ENCODE measurements around the gene PRKG1.

The PRKG1 gene

DNA sequence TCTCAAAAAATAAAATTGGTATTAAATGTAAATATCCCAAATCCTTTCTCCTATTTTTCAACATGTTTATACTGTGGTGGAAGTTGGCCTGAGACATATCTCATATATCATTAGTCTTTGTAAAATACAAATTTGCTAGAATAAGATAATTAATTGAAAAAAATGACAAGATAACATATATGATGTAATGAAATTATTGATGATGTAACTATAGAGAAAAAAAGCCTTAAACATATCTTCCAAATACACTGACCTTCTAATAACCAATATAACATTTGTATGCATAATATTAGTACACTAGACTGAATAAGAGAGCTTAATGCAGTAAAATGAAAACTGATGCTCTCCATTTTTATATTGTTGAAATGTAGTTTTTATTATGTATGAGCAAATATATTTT, 104.3 kb downstream of the PRKG1 start:
- TF ChIP-seq, protein P1, sequence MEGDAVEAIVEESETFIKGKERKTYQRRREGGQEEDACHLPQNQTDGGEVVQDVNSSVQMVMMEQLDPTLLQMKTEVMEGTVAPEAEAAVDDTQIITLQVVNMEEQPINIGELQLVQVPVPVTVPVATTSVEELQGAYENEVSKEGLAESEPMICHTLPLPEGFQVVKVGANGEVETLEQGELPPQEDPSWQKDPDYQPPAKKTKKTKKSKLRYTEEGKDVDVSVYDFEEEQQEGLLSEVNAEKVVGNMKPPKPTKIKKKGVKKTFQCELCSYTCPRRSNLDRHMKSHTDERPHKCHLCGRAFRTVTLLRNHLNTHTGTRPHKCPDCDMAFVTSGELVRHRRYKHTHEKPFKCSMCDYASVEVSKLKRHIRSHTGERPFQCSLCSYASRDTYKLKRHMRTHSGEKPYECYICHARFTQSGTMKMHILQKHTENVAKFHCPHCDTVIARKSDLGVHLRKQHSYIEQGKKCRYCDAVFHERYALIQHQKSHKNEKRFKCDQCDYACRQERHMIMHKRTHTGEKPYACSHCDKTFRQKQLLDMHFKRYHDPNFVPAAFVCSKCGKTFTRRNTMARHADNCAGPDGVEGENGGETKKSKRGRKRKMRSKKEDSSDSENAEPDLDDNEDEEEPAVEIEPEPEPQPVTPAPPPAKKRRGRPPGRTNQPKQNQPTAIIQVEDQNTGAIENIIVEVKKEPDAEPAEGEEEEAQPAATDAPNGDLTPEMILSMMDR (IDR thresholded peaks at IDR 0.05; ENCODE audit: low read depth, low read length): no peak
- H3K27me3 ChIP-seq (ENCODE audit: insufficient read depth, low read depth, severe bottlenecking): no peaks in the 10 kb centered on the region
- H3K36me3 ChIP-seq: no peaks in the 10 kb centered on the region
- no peak overlapping the region for H3K27ac ChIP-seq
- no peak overlapping the region for H3K4me3 ChIP-seq (ENCODE audit: low read depth, low read length)
- H3K9me3 ChIP-seq (ENCODE audit: severe bottlenecking): no peaks in the 10 kb centered on the region
- no peak for DNase-seq

GRCh38 chr10:51180141-51180540, 105.9 kb downstream of the PRKG1 start:
- Histone ChIP-seq H3K27me3 (ENCODE audit: insufficient read depth, low read depth, severe bottlenecking) (no peaks in the 10 kb centered on the region), H3K27ac (no peak overlapping the region), H3K9me3 (ENCODE audit: severe bottlenecking) (no peaks in the 10 kb centered on the region), H3K36me3 (no peaks in the 10 kb centered on the region), H3K4me3 (ENCODE audit: low read depth, low read length) (no peak overlapping the region)
- no peak for DNase-seq
- TF ChIP-seq, protein P1 (IDR thresholded peaks at IDR 0.05; ENCODE audit: low read depth, low read length): no peak

- Histone ChIP-seq H3K4me3 (ENCODE audit: low read depth, low read length) (no peak overlapping the region), H3K9me3 (ENCODE audit: severe bottlenecking) (no peaks in the 10 kb centered on the region), H3K27ac (no peak overlapping the region), H3K27me3 (ENCODE audit: insufficient read depth, low read depth, severe bottlenecking) (no peaks in the 10 kb centered on the region), H3K36me3 (no peaks in the 10 kb centered on the region)
- DNase-seq: no peak
- TF ChIP-seq, protein P1 (IDR thresholded peaks at IDR 0.05; ENCODE audit: low read depth, low read length): no peak
These were observed 109.5 kb downstream of the PRKG1 start for GRCh38 chr10:51183783-51184182.

GRCh38 chr10:51186361-51186760, 112.1 kb downstream of the PRKG1 start:
- H3K27me3 ChIP-seq (ENCODE audit: insufficient read depth, low read depth, severe bottlenecking): no peaks in the 10 kb centered on the region
- no peak for DNase-seq
- TF ChIP-seq, protein P1 (IDR thresholded peaks at IDR 0.05; ENCODE audit: low read depth, low read length): no peak
- H3K9me3 ChIP-seq (ENCODE audit: severe bottlenecking): no peaks in the 10 kb centered on the region
- H3K27ac ChIP-seq: no peak overlapping the region
- H3K4me3 ChIP-seq (ENCODE audit: low read depth, low read length): no peak overlapping the region
- no peaks in the 10 kb centered on the region for H3K36me3 ChIP-seq

DNA sequence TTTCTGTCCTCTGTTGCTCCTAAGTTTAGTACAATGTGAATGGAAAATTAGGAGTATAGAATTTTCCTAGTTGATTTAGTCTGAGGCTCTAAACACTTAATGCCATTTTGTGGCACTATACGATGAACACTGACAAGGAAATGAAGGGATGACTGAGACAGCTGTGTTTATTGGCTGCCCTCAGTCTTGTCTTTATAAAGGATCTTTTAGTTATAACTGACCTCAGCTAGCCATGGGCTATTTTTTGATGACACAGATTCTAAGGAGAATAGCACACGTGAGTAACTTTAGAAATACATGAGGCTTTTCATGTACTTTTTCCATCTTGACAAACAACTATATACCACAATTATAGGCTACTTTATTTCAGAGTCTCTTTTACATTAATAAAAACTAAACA, 113.7 kb downstream of the PRKG1 start:
- no peaks in the 10 kb centered on the region for H3K9me3 ChIP-seq (ENCODE audit: severe bottlenecking)

DNA sequence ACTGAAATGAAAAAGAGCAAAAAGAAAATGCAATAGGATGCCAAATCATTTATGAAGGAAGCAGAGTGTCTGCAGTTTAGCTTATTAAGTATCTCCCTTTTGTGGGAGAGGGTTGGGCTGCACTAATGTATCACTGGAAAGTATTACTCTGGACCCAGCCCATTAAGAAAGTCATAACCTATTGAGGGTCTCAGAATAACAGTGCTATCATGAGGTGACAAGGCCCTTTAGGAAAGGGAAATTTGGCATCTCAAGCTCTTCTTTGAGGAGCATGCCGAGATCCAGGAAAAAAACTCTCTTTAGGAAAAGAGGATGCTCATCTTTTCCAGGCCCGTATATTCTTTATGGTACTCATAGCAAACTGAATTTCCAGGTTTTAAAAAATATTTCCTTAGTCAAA, 114.6 kb downstream of the PRKG1 start:
- Histone ChIP-seq H3K27ac (no peak overlapping the region), H3K27me3 (ENCODE audit: insufficient read depth, low read depth, severe bottlenecking) (no peaks in the 10 kb centered on the region), H3K36me3 (no peaks in the 10 kb centered on the region), H3K9me3 (ENCODE audit: severe bottlenecking) (no peaks in the 10 kb centered on the region), H3K4me3 (ENCODE audit: low read depth, low read length) (no peak overlapping the region)
- no peak for DNase-seq
- TF ChIP-seq, protein P1 (IDR thresholded peaks at IDR 0.05; ENCODE audit: low read depth, low read length): no peak

More for the DNA sequence above, 113.7 kb downstream of the PRKG1 start:
- Histone ChIP-seq H3K36me3 (no peaks in the 10 kb centered on the region), H3K4me3 (ENCODE audit: low read depth, low read length) (no peak overlapping the region), H3K27me3 (ENCODE audit: insufficient read depth, low read depth, severe bottlenecking) (no peaks in the 10 kb centered on the region), H3K27ac (no peak overlapping the region)
- no peak for DNase-seq
- TF ChIP-seq, protein P1 (IDR thresholded peaks at IDR 0.05; ENCODE audit: low read depth, low read length): no peak

All from WERI-Rb-1 (cell line).